HL-60 (cell line): ENCODE results near the gene ZNF423.

Experiments
- POLR2AphosphoS5 ChIP-seq: IDR thresholded peaks from 2 replicates; pipeline ENCODE4 v1.6.1; 2012; ENCODE audit warnings: low read depth
- SPI1 ChIP-seq: IDR thresholded peaks from 2 replicates; pipeline ENCODE4 v1.6.1; 2012; ENCODE audit warnings: low read depth, mild to moderate bottlenecking, borderline replicate concordance
- TF ChIP-seq, protein P1 (sequence below): IDR thresholded peaks from one replicate; pipeline ENCODE4 v1.5.1; 2011; ENCODE audit warnings: low read length, control low read depth, inconsistent platforms; ENCODE audit not compliant: insufficient read depth
- TF ChIP-seq, protein P2 (sequence below): IDR thresholded peaks from 2 replicates; pipeline ENCODE4 v1.6.1; 2012; ENCODE audit warnings: low read depth; ENCODE audit not compliant: insufficient replicate concordance

DNA sequence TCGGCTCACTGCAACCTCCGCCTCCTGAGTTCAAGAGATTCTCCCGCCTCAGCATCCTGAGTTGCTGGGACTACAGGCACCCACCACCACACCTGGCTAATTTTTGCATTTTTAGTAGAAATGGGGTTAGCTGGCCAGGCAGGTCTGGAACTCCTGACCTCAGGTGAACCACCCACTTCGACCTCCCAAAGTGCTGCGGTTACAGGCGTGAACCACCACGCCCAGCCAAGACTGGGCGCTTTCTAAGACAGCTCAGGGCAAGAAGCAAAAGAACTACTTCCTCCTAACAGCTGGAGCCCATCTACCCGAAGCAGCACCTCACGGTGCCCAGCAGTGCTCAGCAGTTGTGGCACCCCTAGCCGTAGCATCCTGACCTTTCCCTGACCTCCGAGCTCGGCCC lies 109.4 kb downstream of the ZNF423 start:
- TF ChIP-seq, protein P1, sequence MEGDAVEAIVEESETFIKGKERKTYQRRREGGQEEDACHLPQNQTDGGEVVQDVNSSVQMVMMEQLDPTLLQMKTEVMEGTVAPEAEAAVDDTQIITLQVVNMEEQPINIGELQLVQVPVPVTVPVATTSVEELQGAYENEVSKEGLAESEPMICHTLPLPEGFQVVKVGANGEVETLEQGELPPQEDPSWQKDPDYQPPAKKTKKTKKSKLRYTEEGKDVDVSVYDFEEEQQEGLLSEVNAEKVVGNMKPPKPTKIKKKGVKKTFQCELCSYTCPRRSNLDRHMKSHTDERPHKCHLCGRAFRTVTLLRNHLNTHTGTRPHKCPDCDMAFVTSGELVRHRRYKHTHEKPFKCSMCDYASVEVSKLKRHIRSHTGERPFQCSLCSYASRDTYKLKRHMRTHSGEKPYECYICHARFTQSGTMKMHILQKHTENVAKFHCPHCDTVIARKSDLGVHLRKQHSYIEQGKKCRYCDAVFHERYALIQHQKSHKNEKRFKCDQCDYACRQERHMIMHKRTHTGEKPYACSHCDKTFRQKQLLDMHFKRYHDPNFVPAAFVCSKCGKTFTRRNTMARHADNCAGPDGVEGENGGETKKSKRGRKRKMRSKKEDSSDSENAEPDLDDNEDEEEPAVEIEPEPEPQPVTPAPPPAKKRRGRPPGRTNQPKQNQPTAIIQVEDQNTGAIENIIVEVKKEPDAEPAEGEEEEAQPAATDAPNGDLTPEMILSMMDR, result no peak
- TF ChIP-seq SPI1 (no peak), POLR2AphosphoS5 (no peak)
- TF ChIP-seq, protein P2, sequence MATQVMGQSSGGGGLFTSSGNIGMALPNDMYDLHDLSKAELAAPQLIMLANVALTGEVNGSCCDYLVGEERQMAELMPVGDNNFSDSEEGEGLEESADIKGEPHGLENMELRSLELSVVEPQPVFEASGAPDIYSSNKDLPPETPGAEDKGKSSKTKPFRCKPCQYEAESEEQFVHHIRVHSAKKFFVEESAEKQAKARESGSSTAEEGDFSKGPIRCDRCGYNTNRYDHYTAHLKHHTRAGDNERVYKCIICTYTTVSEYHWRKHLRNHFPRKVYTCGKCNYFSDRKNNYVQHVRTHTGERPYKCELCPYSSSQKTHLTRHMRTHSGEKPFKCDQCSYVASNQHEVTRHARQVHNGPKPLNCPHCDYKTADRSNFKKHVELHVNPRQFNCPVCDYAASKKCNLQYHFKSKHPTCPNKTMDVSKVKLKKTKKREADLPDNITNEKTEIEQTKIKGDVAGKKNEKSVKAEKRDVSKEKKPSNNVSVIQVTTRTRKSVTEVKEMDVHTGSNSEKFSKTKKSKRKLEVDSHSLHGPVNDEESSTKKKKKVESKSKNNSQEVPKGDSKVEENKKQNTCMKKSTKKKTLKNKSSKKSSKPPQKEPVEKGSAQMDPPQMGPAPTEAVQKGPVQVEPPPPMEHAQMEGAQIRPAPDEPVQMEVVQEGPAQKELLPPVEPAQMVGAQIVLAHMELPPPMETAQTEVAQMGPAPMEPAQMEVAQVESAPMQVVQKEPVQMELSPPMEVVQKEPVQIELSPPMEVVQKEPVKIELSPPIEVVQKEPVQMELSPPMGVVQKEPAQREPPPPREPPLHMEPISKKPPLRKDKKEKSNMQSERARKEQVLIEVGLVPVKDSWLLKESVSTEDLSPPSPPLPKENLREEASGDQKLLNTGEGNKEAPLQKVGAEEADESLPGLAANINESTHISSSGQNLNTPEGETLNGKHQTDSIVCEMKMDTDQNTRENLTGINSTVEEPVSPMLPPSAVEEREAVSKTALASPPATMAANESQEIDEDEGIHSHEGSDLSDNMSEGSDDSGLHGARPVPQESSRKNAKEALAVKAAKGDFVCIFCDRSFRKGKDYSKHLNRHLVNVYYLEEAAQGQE, result no peak
